Endothelial cell (in vitro differentiated cells): ENCODE results near the gene TLE3. TPM values are rescaled to one million over a fixed set of nuclear protein-coding genes. Genes with fewer than 3 reads are reported as not detected.
A peak's percentile ranks its signal among the peaks of the same experiment; 100 is the strongest.

ENCODE experiments used
- DNase-seq: peaks from one replicate; pipeline ENCODE4 v3.0.0; 2021; ENCODE audit warnings: low spot score
- H3K27ac Mint-ChIP-seq: one replicate; pipeline ENCODE4 v1.8.0; 2021; ENCODE audit warnings: mixed read lengths, inconsistent platforms; ENCODE audit not compliant: unreplicated experiment
- H3K27me3 Mint-ChIP-seq: one replicate; pipeline ENCODE4 v1.8.0; 2021; ENCODE audit warnings: mild to moderate bottlenecking, moderate library complexity, mixed read lengths, inconsistent platforms; ENCODE audit not compliant: unreplicated experiment
- H3K36me3 Mint-ChIP-seq: one replicate; pipeline ENCODE4 v1.8.0; 2021; ENCODE audit warnings: mild to moderate bottlenecking, low read depth, mixed read lengths, inconsistent platforms; ENCODE audit not compliant: unreplicated experiment
- H3K4me1 Mint-ChIP-seq: one replicate; pipeline ENCODE4 v1.8.0; 2021; ENCODE audit warnings: mild to moderate bottlenecking, mixed read lengths, inconsistent platforms; ENCODE audit not compliant: unreplicated experiment
- H3K4me3 Mint-ChIP-seq: one replicate; pipeline ENCODE4 v1.8.0; 2021; ENCODE audit warnings: mild to moderate bottlenecking, mixed read lengths, inconsistent platforms; ENCODE audit not compliant: unreplicated experiment
- H3K9me3 Mint-ChIP-seq: one replicate; pipeline ENCODE4 v1.8.0; 2021; ENCODE audit warnings: mixed read lengths, inconsistent platforms; ENCODE audit not compliant: unreplicated experiment
- CTCF ChIP-seq: fragments of 200-600 bp; sonication (generic); IDR thresholded peaks from one replicate; pipeline ENCODE4 v1.5.0; 2021; ENCODE audit warnings: antibody characterized with exemption; ENCODE audit not compliant: unreplicated experiment
- total RNA-seq: library from RNA; stranded (reverse); fragmentation: NEBNext Ultra II Directional; extraction: Animal tissue kit (Norgen Biotek cat#: 25700); gene quantifications from one replicate; pipeline ENCODE4 v1.2.1, GENCODE V29; 2021; ENCODE audit not compliant: unreplicated experiment

The TLE3 gene
- total RNA-seq, 1 donor from 2014 or later: 80.8 TPM

- Mint-ChIP-seq H3K4me1 (peaks cover 18% of the 10 kb centered on the region), H3K36me3 (no peaks in the 10 kb centered on the region), H3K9me3 (no peaks in the 10 kb centered on the region), H3K27ac (no peak overlapping the region), H3K27me3 (peaks cover 4% of the 10 kb centered on the region), H3K4me3 (no peak overlapping the region)
- TF ChIP-seq CTCF: no peak
- DNase-seq: no peak
These were observed 14.3 kb upstream of the TLE3 start for GRCh38 chr15:70112074-70112395.

DNA sequence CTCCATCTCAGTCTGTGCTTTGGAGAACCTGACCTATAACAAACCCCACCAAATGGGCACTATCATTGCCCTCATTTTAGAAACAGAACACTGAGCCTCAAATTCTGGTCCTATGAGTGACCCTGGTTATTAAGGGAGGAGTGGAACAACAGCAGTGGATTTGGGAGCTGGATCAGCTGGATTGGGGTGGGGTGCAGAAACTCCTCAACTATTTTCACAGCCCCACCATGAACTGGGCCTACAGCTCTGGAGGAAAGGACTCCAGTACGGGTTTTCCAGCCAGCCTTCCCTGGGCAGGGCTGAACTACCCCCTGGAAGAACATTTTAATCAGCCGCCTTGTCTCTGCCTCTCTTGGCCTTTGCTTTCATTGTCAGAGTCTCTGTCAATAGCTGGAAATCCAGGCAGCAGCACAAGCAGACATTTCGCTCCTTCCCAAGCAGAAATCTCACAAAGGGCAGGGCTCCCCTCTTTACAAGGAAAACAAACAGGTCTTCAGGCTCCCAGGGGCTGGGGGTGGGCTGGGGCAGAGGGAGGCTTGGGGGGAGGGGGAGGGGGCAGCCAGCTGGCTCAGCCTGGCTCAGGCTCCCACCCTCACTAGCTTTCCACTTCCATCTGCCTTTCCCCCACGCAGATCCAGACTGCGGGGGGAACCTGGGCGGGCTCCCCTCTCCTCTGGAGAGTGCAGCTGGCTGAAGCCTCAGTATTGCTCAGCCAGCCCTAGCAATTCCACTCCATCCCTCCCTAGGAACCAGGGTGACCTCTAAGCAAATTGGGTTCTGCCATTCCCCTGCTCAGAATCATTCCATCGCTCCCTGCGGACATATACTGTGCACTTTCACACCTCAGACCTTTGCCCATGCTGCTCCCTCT, 13.7 kb upstream of the TLE3 start:
- Mint-ChIP-seq H3K27ac (no peak overlapping the region), H3K27me3 (peaks cover under 1% of the 10 kb centered on the region), H3K9me3 (no peaks in the 10 kb centered on the region), H3K4me3 (no peak overlapping the region), H3K4me1 (peaks cover 18% of the 10 kb centered on the region), H3K36me3 (no peaks in the 10 kb centered on the region)
- no peak for TF ChIP-seq CTCF
- DNase-seq: peak; percentile 73

- H3K4me1 Mint-ChIP-seq: peaks cover 12% of the 10 kb centered on the region
- no peak overlapping the region for H3K27ac Mint-ChIP-seq
- H3K36me3 Mint-ChIP-seq: no peaks in the 10 kb centered on the region
- H3K27me3 Mint-ChIP-seq: peaks cover under 1% of the 10 kb centered on the region
- H3K4me3 Mint-ChIP-seq: no peak overlapping the region
- DNase-seq: no peak
- no peak for TF ChIP-seq CTCF
- no peaks in the 10 kb centered on the region for H3K9me3 Mint-ChIP-seq
These were observed 12.3 kb upstream of the TLE3 start for GRCh38 chr15:70109978-70110377.

DNA sequence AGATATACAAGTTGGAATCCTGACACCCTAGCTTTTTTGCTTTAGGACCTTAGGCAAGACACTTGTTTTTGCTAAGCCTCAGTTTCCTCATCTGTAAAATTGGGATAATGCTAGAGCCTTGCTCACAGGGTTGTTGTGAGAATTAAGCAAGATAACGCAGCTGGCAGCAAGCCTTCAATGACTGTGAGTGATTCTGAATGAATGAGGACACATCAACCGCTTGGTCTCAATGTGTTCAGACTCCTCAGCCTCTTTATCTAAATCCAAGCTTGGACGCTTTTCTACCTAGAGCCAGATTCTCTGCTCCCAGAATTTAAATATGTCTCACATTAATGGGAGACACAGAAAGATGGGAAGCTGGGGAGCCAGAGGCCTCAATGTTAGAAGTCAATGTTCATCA, 11.8 kb upstream of the TLE3 start:
- peaks cover 1% of the 10 kb centered on the region for H3K27me3 Mint-ChIP-seq
- no peak overlapping the region for H3K27ac Mint-ChIP-seq
- H3K9me3 Mint-ChIP-seq: no peaks in the 10 kb centered on the region
- no peak for TF ChIP-seq CTCF
- H3K4me3 Mint-ChIP-seq: no peak overlapping the region
- H3K4me1 Mint-ChIP-seq: peaks cover 9% of the 10 kb centered on the region
- no peaks in the 10 kb centered on the region for H3K36me3 Mint-ChIP-seq
- DNase-seq: no peak

- Mint-ChIP-seq H3K4me3 (no peak overlapping the region), H3K9me3 (no peaks in the 10 kb centered on the region), H3K27me3 (peaks cover 7% of the 10 kb centered on the region), H3K4me1 (peaks cover 10% of the 10 kb centered on the region), H3K36me3 (no peaks in the 10 kb centered on the region), H3K27ac (no peak overlapping the region)
- TF ChIP-seq CTCF: no peak
- no peak for DNase-seq
These were observed 6.3 kb upstream of the TLE3 start for GRCh38 chr15:70103880-70104626.
